HCT116 (cell line): Measurements from ENCODE around the gene LTBP1. TPM values are rescaled to one million over a fixed set of nuclear protein-coding genes. Genes with fewer than 3 reads are reported as not detected.

ENCODE experiments used
- ATAC-seq: fragments of 200-7000 bp; cut with Tn5 transposase; 2 replicates; pipeline ENCODE4 v1.9.1; 2020; ENCODE audit warnings: mild to moderate bottlenecking, moderate library complexity
- BruUV-seq: library from RNA; stranded (reverse); fragments of 400-500 nt; replicated peaks from 2 replicates; lab custom pipeline; 2021; lab: Mats Ljungman, UMichigan
- CTCF ChIA-PET: fragments of 300-600 bp; sonication (Branson Sonifier 250); formaldehyde crosslinking; loops from one replicate; lab custom pipeline; 2021; ENCODE audit warnings: antibody characterized with exemption; lab: Charles Lee
- POLR2A ChIA-PET: fragments of 300-600, 350-600 bp; sonication (Branson Sonifier 250); formaldehyde crosslinking; loops from one replicate; lab custom pipeline; 2021; ENCODE audit warnings: antibody characterized with exemption; lab: Charles Lee
- RAD21 ChIA-PET, 2 experiments: fragments of 300-600 bp; sonication (Branson Sonifier 250); formaldehyde crosslinking; loops; one replicate each; lab custom pipeline; 2023; ENCODE audit warnings: low total read pairs in 2 of 2; ENCODE audit not compliant: uncharacterized antibody in 2 of 2, unreplicated experiment in 2 of 2, low non-redundant PET in 1 of 2; lab: Charles Lee
- DNase-seq: peaks from one replicate; pipeline ENCODE4 v3.0.0-alpha.2; 2010; ENCODE audit warnings: low read depth, low spot score
- H2AFZ ChIP-seq: fragments of 200-600 bp; shearing (Covaris generic), sonication (generic); 2 replicates; pipeline ENCODE4 v1.6.1; 2017; ENCODE audit warnings: low read depth, mixed run types, mixed read lengths, antibody characterized with exemption, low read length; ENCODE audit not compliant: poor library complexity, severe bottlenecking
- H3K27ac ChIP-seq: 2 replicates; pipeline ENCODE4 v1.5.1; 2012; ENCODE audit warnings: low read depth, low read length
- H3K27me3 ChIP-seq: fragments of 200-600 bp; sonication (generic); 2 replicates; pipeline ENCODE4 v1.6.1; 2016; ENCODE audit warnings: mixed run types, low read length, mixed read lengths; ENCODE audit not compliant: insufficient read depth
- H3K36me3 ChIP-seq, 2 experiments: fragments of 200-500 bp in 1 of 2; fragments of 200-600 bp in 1 of 2; sonication (Bioruptor generic) in 1 of 2; sonication (generic) in 1 of 2; 2 replicates each; pipeline versions ENCODE4 v1.5.1 to v1.6.1; 2014 to 2016; ENCODE audit warnings: low read length in 2 of 2, inconsistent platforms in 1 of 2, mixed read lengths in 1 of 2, mixed run types in 1 of 2; ENCODE audit not compliant: insufficient read depth in 2 of 2, control insufficient read depth in 1 of 2
- H3K4me1 ChIP-seq, 2 experiments: fragments of 200-600 bp in 1 of 2; sonication (generic) in 1 of 2; 2 replicates each; pipeline versions ENCODE4 v1.5.1 to v1.6.1; 2012 to 2017; ENCODE audit warnings: low read length in 2 of 2, inconsistent platforms in 1 of 2, mild to moderate bottlenecking in 1 of 2, mixed read lengths in 1 of 2, mixed run types in 1 of 2, moderate library complexity in 1 of 2; ENCODE audit not compliant: insufficient read depth in 2 of 2, control insufficient read depth in 1 of 2
- H3K4me2 ChIP-seq: fragments of 200-600 bp; sonication (generic); 2 replicates; pipeline ENCODE4 v1.6.1; 2017; ENCODE audit warnings: mixed run types, low read length, mixed read lengths
- H3K4me3 ChIP-seq, 2 experiments: fragments of 200-600 bp in 1 of 2; sonication (generic) in 1 of 2; replicated peaks in 1 of 2; 2 replicates each; pipeline ENCODE4 v1.5.1; 2011 to 2016; ENCODE audit warnings: low read length in 2 of 2, control low read depth in 1 of 2, low read depth in 1 of 2, mild to moderate bottlenecking in 1 of 2, mixed read lengths in 1 of 2, mixed run types in 1 of 2
- H3K79me2 ChIP-seq: fragments of 200-600 bp; sonication (generic); 2 replicates; pipeline ENCODE4 v1.6.1; 2017; ENCODE audit warnings: mild to moderate bottlenecking, mixed run types, low read length, moderate library complexity, mixed read lengths; ENCODE audit not compliant: insufficient read depth
- H3K9ac ChIP-seq: fragments of 200-600 bp; sonication (generic); 2 replicates; pipeline ENCODE4 v1.6.1; 2016; ENCODE audit warnings: low read length, mixed read lengths
- H3K9me2 ChIP-seq: fragments of 200-600 bp; sonication (generic), shearing (Covaris generic); 2 replicates; pipeline ENCODE4 v1.6.1; 2017; ENCODE audit warnings: mixed run types, mild to moderate bottlenecking, moderate library complexity; ENCODE audit not compliant: insufficient read depth
- H3K9me3 ChIP-seq, 2 experiments: fragments of 200-500 bp in 1 of 2; fragments of 200-600 bp in 1 of 2; sonication (Bioruptor generic) in 1 of 2; sonication (generic) in 1 of 2; 2 replicates each; pipeline ENCODE4 v1.6.1; 2014 to 2017; ENCODE audit warnings: low read length in 2 of 2, mixed read lengths in 2 of 2, inconsistent platforms in 1 of 2, low read depth in 1 of 2, mild to moderate bottlenecking in 1 of 2, mixed run types in 1 of 2, moderate library complexity in 1 of 2; ENCODE audit not compliant: control insufficient read depth in 1 of 2, insufficient read depth in 1 of 2
- H4K20me1 ChIP-seq: fragments of 200-600 bp; sonication (generic), shearing (Covaris generic); 2 replicates; pipeline ENCODE4 v1.6.1; 2017; ENCODE audit warnings: mixed run types, mild to moderate bottlenecking, moderate library complexity; ENCODE audit not compliant: insufficient read depth
- ATF3 ChIP-seq: IDR thresholded peaks from 2 replicates; pipeline ENCODE4 v1.6.1; 2012
- CEBPB ChIP-seq: IDR thresholded peaks from 2 replicates; pipeline ENCODE4 v1.6.1; 2012; ENCODE audit warnings: low read depth
- CTCF ChIP-seq, 3 experiments: fragments of 200-600 bp in 1 of 3; sonication (generic) in 1 of 3; IDR thresholded peaks in 2 of 3; conservative IDR thresholded peaks in 1 of 3; 2 replicates each; pipeline ENCODE4 v1.5.1; 2012 to 2017; ENCODE audit warnings: low read depth in 2 of 3, low read length in 2 of 3, antibody characterized with exemption in 1 of 3, borderline replicate concordance in 1 of 3, control low read depth in 1 of 3, mild to moderate bottlenecking in 1 of 3, mixed read lengths in 1 of 3, mixed run types in 1 of 3, moderate library complexity in 1 of 3; ENCODE audit not compliant: insufficient read depth in 1 of 3
- EZH2 ChIP-seq: fragments of 200-600 bp; sonication (generic); IDR thresholded peaks from 2 replicates; pipeline ENCODE4 v1.6.1; 2017; ENCODE audit warnings: antibody characterized with exemption, mixed run types
- FOSL1 ChIP-seq: IDR thresholded peaks from 2 replicates; pipeline ENCODE4 v1.6.1; 2012; ENCODE audit warnings: low read depth
- POLR2A ChIP-seq: IDR thresholded peaks from 2 replicates; pipeline ENCODE4 v1.7.0; 2011; ENCODE audit warnings: borderline replicate concordance; ENCODE audit not compliant: insufficient read depth, insufficient read length; ENCODE audit errors: extremely low read depth
- POLR2AphosphoS5 ChIP-seq: IDR thresholded peaks from 2 replicates; pipeline ENCODE4 v1.6.1; 2011; ENCODE audit warnings: mild to moderate bottlenecking, low read depth, low read length, moderate library complexity
- RAD21 ChIP-seq: IDR thresholded peaks from 2 replicates; pipeline ENCODE4 v1.6.1; 2012; ENCODE audit warnings: low read depth, mild to moderate bottlenecking
- SP1 ChIP-seq: IDR thresholded peaks from 2 replicates; pipeline ENCODE4 v1.6.1; 2012; ENCODE audit warnings: low read depth
- SRF ChIP-seq: IDR thresholded peaks from 2 replicates; pipeline ENCODE4 v1.6.1; 2012; ENCODE audit warnings: low read depth
- TCF7L2 ChIP-seq: IDR thresholded peaks from 2 replicates; pipeline ENCODE4 v1.7.0; 2011; ENCODE audit warnings: borderline replicate concordance, inconsistent platforms; ENCODE audit not compliant: insufficient read depth, insufficient read length; ENCODE audit errors: extremely low read depth
- ZBTB33 ChIP-seq: IDR thresholded peaks from 2 replicates; pipeline ENCODE4 v1.6.1; 2011; ENCODE audit warnings: mild to moderate bottlenecking, low read length, moderate library complexity; ENCODE audit not compliant: insufficient replicate concordance; ENCODE audit errors: extremely low read depth
- ZNF274 ChIP-seq: fragments of 200-500 bp; sonication (Bioruptor generic); IDR thresholded peaks from 2 replicates; pipeline ENCODE4 v1.6.1; 2014; ENCODE audit warnings: mild to moderate bottlenecking, low read depth, low read length, inconsistent platforms
- intact Hi-C: fragments of 100-400 bp; cut with micrococcal nuclease; formaldehyde crosslinking; loops from 2 replicates; pipeline ENCODE4 v1.10.0; 2022
- total RNA-seq: library from RNA; stranded (reverse); gene quantifications from one replicate; pipeline ENCODE4 v1.2.1, GENCODE V29; 2021; ENCODE audit not compliant: unreplicated experiment

The LTBP1 gene
- total RNA-seq, 1 experiment from 2014 or later = 5.1 TPM

GRCh38 chr2:33320573-33320972 lies 373.8 kb downstream of the LTBP1 start:
- Histone ChIP-seq H2AFZ (no peak overlapping the region), H3K27ac (no peak overlapping the region), H3K79me2 (no peaks in the 10 kb centered on the region), H3K9me3 (no peaks in the 10 kb centered on the region), H3K27me3 (no peaks in the 10 kb centered on the region), H3K4me3 (no peak overlapping the region), H4K20me1 (no peaks in the 10 kb centered on the region), H3K4me2 (no peak overlapping the region), H3K4me1 (no peaks in the 10 kb centered on the region), H3K9ac (no peak overlapping the region), H3K9me2 (no peaks in the 10 kb centered on the region), H3K36me3 (no peaks in the 10 kb centered on the region)
- no peak for ATAC-seq
- intact Hi-C loops = no loop called here
- CTCF ChIA-PET = no interaction called here
- POLR2A ChIA-PET = no interaction called here
- TF ChIP-seq POLR2AphosphoS5 = no peak
- TF ChIP-seq POLR2A = no peak
- no peak for TF ChIP-seq ZBTB33
- no peak for TF ChIP-seq FOSL1
- no peak for TF ChIP-seq CEBPB
- no peak for TF ChIP-seq ATF3
- no peak for TF ChIP-seq RAD21
- no peak for TF ChIP-seq SRF
- no peak for TF ChIP-seq EZH2
- TF ChIP-seq SP1 = no peak
- no peak for TF ChIP-seq CTCF (IDR thresholded peaks at IDR 0.05 in 2 of 3, conservative IDR thresholded peaks at IDR 0.05 in 1 of 3; ENCODE audit: borderline replicate concordance in 1 of 3, insufficient read depth in 1 of 3, low read depth in 2 of 3, low read length in 2 of 3)
- TF ChIP-seq ZNF274 = no peak
- TF ChIP-seq TCF7L2 = no peak
- no peak for DNase-seq
- RAD21 ChIA-PET = no interaction called here
- BruUV-seq = no TSS peak
